Fibroblast of skin of scalp (primary cell): ENCODE measurements around the gene KRT32.
A peak's percentile ranks its signal among the peaks of the same experiment; 100 is the strongest.
"Not testable (repeated sequence)": the region's sequence is repeated elsewhere in the genome, so short reads cannot be mapped to it uniquely, and the experiment has no call there.

Experiments
- DNase-seq: peaks from one replicate; pipeline ENCODE4 v3.0.0-alpha.2; 2013

KRT32 gene

GRCh38 chr17:41463746-41464145 is 3.4 kb downstream of the KRT32 start:
- DNase-seq = no peak

GRCh38 chr17:41462705-41463104 is 4.5 kb downstream of the KRT32 start:
- no peak for DNase-seq

GRCh38 chr17:41457676-41458075 is 9.5 kb downstream of the KRT32 start:
- no peak for DNase-seq

GRCh38 chr17:41456204-41456603 is 11.0 kb downstream of the KRT32 start:
- DNase-seq = peak; percentile 34

GRCh38 chr17:41455236-41455635 is 11.9 kb downstream of the KRT32 start:
- no peak for DNase-seq

- no peak for DNase-seq
Measured at GRCh38 chr17:41453066-41453465, 14.1 kb downstream of the KRT32 start.

GRCh38 chr17:41452281-41452680 is 14.9 kb downstream of the KRT32 start:
- no peak for DNase-seq

- peak; percentile 60 for DNase-seq
Measured at GRCh38 chr17:41451154-41451728, 15.9 kb downstream of the KRT32 start.

GRCh38 chr17:41449008-41449407 is 18.2 kb downstream of the KRT32 start:
- no peak for DNase-seq

GRCh38 chr17:41448506-41448905 is 18.7 kb downstream of the KRT32 start:
- no peak for DNase-seq

- peak; percentile 57 for DNase-seq
Measured at GRCh38 chr17:41446806-41447205, 20.4 kb downstream of the KRT32 start.

GRCh38 chr17:41444640-41445039 is 22.5 kb downstream of the KRT32 start:
- no peak for DNase-seq

- no peak for DNase-seq
Measured at GRCh38 chr17:41444186-41444585, 23.0 kb downstream of the KRT32 start.

- peak; percentile 43 for DNase-seq
Measured at GRCh38 chr17:41442739-41443138, 24.4 kb downstream of the KRT32 start.

GRCh38 chr17:41440531-41441033 is 26.6 kb downstream of the KRT32 start, which contains the start of gene KRT38:
Gene KRT38 (minus strand): TSS chr17:41440983. CDS start chr17:41440921, 62 bp downstream.
- no peak for DNase-seq

- DNase-seq = no peak
Measured at GRCh38 chr17:41439375-41439774, 27.8 kb downstream of the KRT32 start.

- no peak for DNase-seq
Measured at GRCh38 chr17:41437769-41438168, 29.4 kb downstream of the KRT32 start.

- DNase-seq = no peak
Measured at GRCh38 chr17:41437254-41437653, 29.9 kb downstream of the KRT32 start.

GRCh38 chr17:41434415-41434814 is 32.8 kb downstream of the KRT32 start:
- DNase-seq = no peak

- DNase-seq = no peak
Measured at GRCh38 chr17:41434005-41434404, 33.2 kb downstream of the KRT32 start.

GRCh38 chr17:41433586-41433985 is 33.6 kb downstream of the KRT32 start:
- DNase-seq = no peak

GRCh38 chr17:41430376-41430775 is 36.8 kb downstream of the KRT32 start:
- DNase-seq = not testable (repeated sequence)

GRCh38 chr17:41429667-41430066 is 37.5 kb downstream of the KRT32 start:
- no peak for DNase-seq

GRCh38 chr17:41428591-41429291 is 38.4 kb downstream of the KRT32 start:
- peak; percentile 33 for DNase-seq
